GM18505 (cell line): Measurements from ENCODE around the gene SPTLC3.
"Not testable (repeated sequence)": the region's sequence is repeated elsewhere in the genome, so short reads cannot be mapped to it uniquely, and the experiment has no call there.

ENCODE experiments used
- ATAC-seq: cut with Tn5 transposase; IDR thresholded peaks from one replicate; pipeline ENCODE4 v1.9.1; 2021; ENCODE audit not compliant: unreplicated experiment
- POLR2A ChIP-seq: IDR thresholded peaks from 4 replicates; pipeline ENCODE4 v1.6.1; 2011; ENCODE audit warnings: borderline replicate concordance; ENCODE audit not compliant: insufficient read depth, insufficient read length; ENCODE audit errors: extremely low read depth

The SPTLC3 gene

GRCh38 chr20:12976720-12977309 lies 32.0 kb upstream of the SPTLC3 start:
- TF ChIP-seq POLR2A, result no peak
- no peak for ATAC-seq

GRCh38 chr20:12977328-12978125 lies 31.2 kb upstream of the SPTLC3 start:
- no peak for ATAC-seq
- no peak for TF ChIP-seq POLR2A

- no peak for ATAC-seq
- no peak for TF ChIP-seq POLR2A
Measured at GRCh38 chr20:12978126-12978394, 30.7 kb upstream of the SPTLC3 start.

DNA sequence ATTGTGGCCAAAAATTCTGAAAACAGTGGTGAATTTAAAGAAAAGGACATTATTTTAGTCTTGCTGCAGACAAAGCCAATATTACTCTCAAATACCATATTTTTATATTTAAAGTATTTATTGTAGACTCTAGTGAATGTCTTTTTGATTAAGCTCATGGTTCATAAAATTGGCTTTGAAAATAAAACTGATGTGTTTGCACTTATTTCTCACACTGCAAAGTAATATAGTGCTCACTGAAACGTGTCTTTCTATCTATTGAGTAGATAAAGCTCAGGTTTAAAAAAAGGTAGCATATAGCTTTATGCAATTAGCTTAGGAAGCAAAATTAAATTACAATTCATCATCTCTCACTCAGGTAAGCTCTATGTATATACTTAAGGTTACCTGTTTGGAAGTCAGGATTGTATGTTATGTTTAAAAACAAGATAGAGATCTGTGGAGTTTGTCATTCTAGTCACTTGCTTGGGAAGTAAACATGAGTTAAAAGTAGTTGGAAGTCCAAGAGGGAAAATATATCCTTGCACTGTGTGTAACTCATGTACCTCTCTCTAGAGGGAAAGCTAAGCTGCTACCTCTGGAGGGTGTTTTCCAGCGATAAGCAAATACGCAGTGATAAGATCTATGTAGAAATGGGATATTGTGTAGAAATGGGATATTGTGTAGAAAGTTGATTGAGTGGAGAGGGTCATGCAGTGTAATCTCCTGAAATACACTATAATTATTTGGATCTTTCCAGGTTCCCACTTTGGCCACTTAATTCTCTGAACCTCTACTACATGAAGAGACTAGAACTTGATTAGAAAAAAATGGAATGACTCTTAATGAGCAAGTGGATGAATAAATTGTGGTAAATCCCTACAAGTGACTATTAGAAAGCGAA lies 29.9 kb upstream of the SPTLC3 start:
- no peak for TF ChIP-seq POLR2A
- ATAC-seq, result no peak

DNA sequence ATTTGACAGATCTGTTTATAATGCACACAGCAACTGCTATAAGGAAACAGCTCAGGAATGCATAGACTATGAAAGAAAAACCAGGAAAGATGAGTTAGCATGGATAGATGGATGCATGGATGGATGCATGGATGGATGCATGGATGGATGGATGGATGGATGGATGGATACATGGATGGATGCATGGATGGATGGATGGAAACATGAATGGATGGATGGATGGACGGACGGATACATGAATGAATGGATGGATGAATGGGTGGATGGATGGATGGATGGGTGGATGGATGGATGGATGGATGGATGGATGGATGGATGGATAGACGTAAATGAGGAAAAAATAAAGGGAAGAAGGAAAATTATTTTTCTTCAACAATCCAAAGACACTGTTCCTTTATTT lies 29.1 kb upstream of the SPTLC3 start:
- not testable (repeated sequence) for ATAC-seq

- TF ChIP-seq POLR2A, result no peak
- no peak for ATAC-seq
Measured at GRCh38 chr20:12982098-12982497, 26.7 kb upstream of the SPTLC3 start.

- ATAC-seq, result no peak
- TF ChIP-seq POLR2A, result no peak
Measured at GRCh38 chr20:12984069-12984765, 24.6 kb upstream of the SPTLC3 start.

- no peak for TF ChIP-seq POLR2A
- ATAC-seq, result no peak
Measured at GRCh38 chr20:12984863-12985262, 23.9 kb upstream of the SPTLC3 start.

GRCh38 chr20:12987261-12987660 lies 21.5 kb upstream of the SPTLC3 start:
- TF ChIP-seq POLR2A, result no peak
- no peak for ATAC-seq

DNA sequence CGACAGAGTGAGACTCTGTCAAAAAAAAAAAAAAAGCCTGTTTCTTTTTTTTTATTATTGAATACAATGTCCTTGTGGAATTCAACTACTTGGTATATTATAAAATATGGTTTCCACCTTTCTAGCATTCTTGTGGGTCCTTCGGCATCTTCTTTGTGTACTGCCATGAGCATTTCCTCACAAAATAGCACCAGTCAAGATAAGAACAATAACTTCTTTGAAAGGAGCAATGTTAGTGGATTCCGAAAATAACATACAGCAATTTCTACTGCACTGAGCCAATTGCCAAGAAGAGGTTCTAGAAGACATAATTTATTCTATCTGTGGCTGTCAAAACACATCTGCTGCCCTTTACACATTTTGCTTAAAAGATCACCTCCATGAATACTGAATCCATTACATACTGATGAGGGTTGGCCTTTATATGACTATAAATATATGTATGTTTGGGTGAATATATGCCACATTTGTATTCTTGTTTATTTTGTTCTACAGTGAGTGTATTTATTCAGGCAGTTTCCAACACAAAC lies 19.1 kb upstream of the SPTLC3 start:
- no peak for TF ChIP-seq POLR2A
- no peak for ATAC-seq

DNA sequence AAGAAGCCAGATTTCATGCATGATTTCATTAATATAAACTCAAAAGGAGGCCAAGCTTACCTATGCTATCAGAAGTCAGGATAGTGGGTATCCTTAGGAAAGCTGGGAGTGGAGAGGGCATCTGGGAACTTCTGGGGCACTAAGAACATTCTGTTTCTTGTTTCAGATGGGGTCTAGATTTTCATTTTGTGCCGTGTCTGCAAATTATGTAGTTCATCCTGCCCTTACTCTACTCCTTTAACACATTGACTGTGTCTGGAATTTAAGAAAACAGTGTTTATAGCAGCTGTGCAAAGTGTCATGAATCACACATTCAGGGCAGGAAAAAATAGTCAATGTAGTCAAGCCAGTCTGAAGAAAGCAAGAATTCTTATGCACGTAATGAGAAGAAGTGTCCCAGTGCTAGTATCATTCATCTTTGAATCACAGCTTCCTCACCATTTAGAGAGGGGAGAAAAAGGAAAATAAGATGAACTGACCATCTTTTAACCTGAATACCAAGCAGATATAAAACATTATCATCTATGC lies 11.6 kb upstream of the SPTLC3 start:
- TF ChIP-seq POLR2A, result no peak
- no peak for ATAC-seq

GRCh38 chr20:12998046-12998445 lies 10.7 kb upstream of the SPTLC3 start:
- TF ChIP-seq POLR2A, result no peak
- ATAC-seq, result no peak

DNA sequence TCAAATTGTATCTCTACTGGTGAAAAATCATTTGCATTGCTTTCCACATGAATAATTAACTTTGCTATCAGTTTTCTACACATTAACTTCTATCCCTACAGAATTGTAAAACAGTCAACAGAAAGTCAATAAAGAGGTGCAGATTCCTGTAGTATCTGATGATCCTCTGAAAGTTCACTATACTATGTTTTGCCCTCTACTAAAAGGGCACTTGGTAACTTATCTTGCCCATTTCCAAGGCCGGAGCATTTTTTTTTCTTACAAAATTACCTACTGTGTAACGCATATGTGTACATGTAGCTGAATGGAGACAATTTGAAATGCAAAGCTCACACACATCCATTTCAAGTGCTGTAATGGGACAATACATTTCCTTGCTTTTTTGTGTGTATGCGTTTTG lies 9.6 kb upstream of the SPTLC3 start:
- ATAC-seq, result no peak
- TF ChIP-seq POLR2A, result no peak
